CD14-positive monocyte (primary cell): ENCODE data around the gene WDFY3. TPM values are rescaled to one million over a fixed set of nuclear protein-coding genes. Genes with fewer than 3 reads are reported as not detected.

ENCODE experiments used
- DNase-seq, 3 donors: peaks; one replicate each; pipeline ENCODE4 v3.0.0-alpha.2; 2011 to 2022
- H2AFZ ChIP-seq: 2 replicates; pipeline ENCODE4 v1.6.0; 2012; ENCODE audit warnings: mild to moderate bottlenecking, low read depth, low read length, inconsistent platforms; ENCODE audit not compliant: insufficient read depth, poor library complexity, severe bottlenecking
- H3K27ac ChIP-seq, 2 donors: 1 replicate in 1 of 2; 2 replicates in 1 of 2; pipeline ENCODE4 v1.5.1; 2012 to 2013; ENCODE audit warnings: low read length in 2 of 2, control low read depth in 1 of 2, inconsistent platforms in 1 of 2, low read depth in 1 of 2, mild to moderate bottlenecking in 1 of 2
- H3K27me3 ChIP-seq, 2 donors: one replicate each; pipeline versions ENCODE4 v1.6.0 to v1.6.1; 2011 to 2013; ENCODE audit warnings: low read length in 2 of 2; ENCODE audit not compliant: control insufficient read depth in 2 of 2, insufficient read depth in 2 of 2
- H3K36me3 ChIP-seq, 2 donors: replicated peaks in 1 of 2; 1 replicate in 1 of 2; 2 replicates in 1 of 2; pipeline versions ENCODE4 v1.5.1 to v1.6.1; 2012 to 2013; ENCODE audit warnings: low read length in 2 of 2, control low read depth in 1 of 2, inconsistent platforms in 1 of 2, mild to moderate bottlenecking in 1 of 2; ENCODE audit not compliant: insufficient read depth in 2 of 2, control insufficient read depth in 1 of 2
- H3K4me1 ChIP-seq, 2 donors: 1 replicate in 1 of 2; 2 replicates in 1 of 2; pipeline versions ENCODE4 v1.5.1 to v1.6.1; 2012 to 2013; ENCODE audit warnings: low read length in 2 of 2, control low read depth in 1 of 2, inconsistent platforms in 1 of 2, mild to moderate bottlenecking in 1 of 2, moderate library complexity in 1 of 2; ENCODE audit not compliant: insufficient read depth in 2 of 2, control insufficient read depth in 1 of 2
- H3K4me2 ChIP-seq: replicated peaks from 2 replicates; pipeline ENCODE3; 2012; ENCODE audit warnings: low read length, moderate library complexity, mild to moderate bottlenecking; ENCODE audit not compliant: poor library complexity, severe bottlenecking; ENCODE audit errors: extremely low read depth
- H3K4me3 ChIP-seq, 3 experiments: fragments of 200-600 bp in 1 of 3; sonication (generic) in 1 of 3; replicated peaks in 1 of 3; 1 replicate in 2 of 3; 2 replicates in 1 of 3; pipeline ENCODE4 v1.5.1; 2011 to 2013; ENCODE audit warnings: low read length in 3 of 3, mild to moderate bottlenecking in 3 of 3, control low read depth in 2 of 3, low read depth in 2 of 3, inconsistent platforms in 1 of 3, moderate library complexity in 1 of 3
- H3K79me2 ChIP-seq: 2 replicates; pipeline ENCODE4 v1.6.0; 2012; ENCODE audit warnings: mild to moderate bottlenecking, control low read depth, inconsistent platforms, low read length, moderate library complexity; ENCODE audit not compliant: insufficient read depth
- H3K9ac ChIP-seq: 2 replicates; pipeline ENCODE4 v1.6.0; 2017; ENCODE audit warnings: low read length, mild to moderate bottlenecking; ENCODE audit not compliant: insufficient read depth, poor library complexity, severe bottlenecking
- H3K9me3 ChIP-seq, 2 donors: replicated peaks in 1 of 2; 1 replicate in 1 of 2; 2 replicates in 1 of 2; pipeline versions ENCODE4 v1.5.1 to v1.6.1; 2012 to 2013; ENCODE audit warnings: low read length in 2 of 2, control low read depth in 1 of 2; ENCODE audit not compliant: control insufficient read depth in 1 of 2, insufficient read depth in 1 of 2
- H4K20me1 ChIP-seq: 2 replicates; pipeline ENCODE4 v1.6.0; 2012; ENCODE audit warnings: mild to moderate bottlenecking, low read length, control low read depth, moderate library complexity; ENCODE audit not compliant: insufficient read depth
- H3K27ac Mint-ChIP-seq, 7 donors: one replicate each; pipeline ENCODE4 v1.8.0; 2020; ENCODE audit warnings: mild to moderate bottlenecking in 7 of 7, mixed read lengths in 7 of 7, moderate library complexity in 6 of 7, inconsistent platforms in 2 of 7
- H3K27me3 Mint-ChIP-seq, 3 donors: one replicate each; pipeline ENCODE4 v1.8.0; 2021 to 2022; ENCODE audit warnings: low read depth in 3 of 3, mild to moderate bottlenecking in 3 of 3, mixed read lengths in 3 of 3, moderate library complexity in 3 of 3, inconsistent platforms in 1 of 3
- H3K36me3 Mint-ChIP-seq, 2 donors: one replicate each; pipeline ENCODE4 v1.8.0; 2020; ENCODE audit warnings: mixed read lengths in 2 of 2, inconsistent platforms in 1 of 2, mild to moderate bottlenecking in 1 of 2
- H3K4me1 Mint-ChIP-seq: one replicate; pipeline ENCODE4 v1.8.0; 2020; ENCODE audit warnings: mild to moderate bottlenecking, mixed read lengths
- H3K4me3 Mint-ChIP-seq, 2 donors: one replicate each; pipeline ENCODE4 v1.8.0; 2020; ENCODE audit warnings: mild to moderate bottlenecking in 2 of 2, mixed read lengths in 2 of 2, moderate library complexity in 1 of 2
- H3K9me3 Mint-ChIP-seq, 7 donors: one replicate each; pipeline ENCODE4 v1.8.0; 2020 to 2022; ENCODE audit warnings: mixed read lengths in 7 of 7, mild to moderate bottlenecking in 6 of 7, moderate library complexity in 6 of 7, inconsistent platforms in 2 of 7
- CTCF ChIP-seq: fragments of 200-600 bp; IDR thresholded peaks from one replicate; pipeline ENCODE4 v1.8.0; 2022; ENCODE audit warnings: antibody characterized with exemption, mild to moderate bottlenecking
- WGBS: methylation state at CpG from one replicate; pipeline ENCODE4 v1.1.5; 2013; ENCODE audit warnings: missing lambda C conversion rate; ENCODE audit not compliant: insufficient coverage; 5-methylcytosine and 5-hydroxymethylcytosine counted together
- intact Hi-C, 2 donors: fragments of 100-400 bp; cut with micrococcal nuclease; formaldehyde crosslinking; loops; one replicate each; pipeline versions ENCODE4 v1.15.0 to v1.15.1; 2023
- polyA plus RNA-seq, 3 donors: library from polyadenylated mRNA; depleted of rRNA in 1 of 3; unstranded in 2 of 3; stranded (reverse) in 1 of 3; fragments of 300-500 nt in 2 of 3; fragments of >200 nt in 1 of 3; fragmentation: Illumina TruSeq in 2 of 3; gene quantifications; 1 replicate in 2 of 3; 2 replicates in 1 of 3; pipeline ENCODE4 v1.2.3, GENCODE V29; 2012 to 2021

Gene WDFY3
- polyA plus RNA-seq, 3 donors = 5.6 to 35.5 (median 5.9) TPM

GRCh38 chr4:84924434-84924833, 42.1 kb downstream of the WDFY3 start:
- no peak overlapping the region for H3K4me3 ChIP-seq
- WGBS = no CpG with 5 or more reads among the region's 1 CpG
- Mint-ChIP-seq H3K4me1 (peaks cover 27% of the 10 kb centered on the region), H3K4me3 (no peak overlapping the region), H3K9me3 (peaks cover 0 to 4% (median 2%) of the 10 kb centered on the region in 7 donors), H3K27me3 (no peaks in the 10 kb centered on the region), H3K36me3 (peaks cover 23 to 34% of the 10 kb centered on the region in 2 donors), H3K27ac (no peak overlapping the region)
- no peak overlapping the region for H2AFZ ChIP-seq
- no peak overlapping the region for H3K27ac ChIP-seq
- intact Hi-C loops = no loop called here
- no peak for DNase-seq
- peaks cover 44% of the 10 kb centered on the region for H3K79me2 ChIP-seq
- no peaks in the 10 kb centered on the region for H3K27me3 ChIP-seq
- H3K9me3 ChIP-seq = no peaks in the 10 kb centered on the region
- H3K36me3 ChIP-seq = peaks cover 13 to 41% of the 10 kb centered on the region in 2 donors
- no peak for TF ChIP-seq CTCF
- no peak overlapping the region for H3K9ac ChIP-seq
- H3K4me2 ChIP-seq = no peak overlapping the region
- peaks cover 96% of the 10 kb centered on the region for H4K20me1 ChIP-seq
- peaks cover 7 to 12% of the 10 kb centered on the region in 2 donors for H3K4me1 ChIP-seq

GRCh38 chr4:84920617-84921016, 45.9 kb downstream of the WDFY3 start:
- DNase-seq = peak in 2 of 3 donors; percentile 10 to 16
- Mint-ChIP-seq H3K4me1 (peaks cover 43% of the 10 kb centered on the region), H3K27ac (peak overlapping the region in 5 of 7 donors; percentile 42 to 77 (median 62)), H3K36me3 (peaks cover 12 to 27% of the 10 kb centered on the region in 2 donors), H3K9me3 (peaks cover 0 to 4% (median 2%) of the 10 kb centered on the region in 7 donors), H3K4me3 (no peak overlapping the region), H3K27me3 (no peaks in the 10 kb centered on the region)
- Histone ChIP-seq H3K9ac (no peak overlapping the region), H3K9me3 (no peaks in the 10 kb centered on the region), H2AFZ (no peak overlapping the region), H3K4me2 (no peak overlapping the region), H3K4me1 (peaks cover 9 to 20% of the 10 kb centered on the region in 2 donors), H3K36me3 (peaks cover 4 to 22% of the 10 kb centered on the region in 2 donors), H3K4me3 (no peak overlapping the region), H4K20me1 (peaks cover 96% of the 10 kb centered on the region), H3K79me2 (peaks cover 63% of the 10 kb centered on the region), H3K27me3 (no peaks in the 10 kb centered on the region), H3K27ac (peak overlapping the region in 1 of 2 donors; percentile 20)
- TF ChIP-seq CTCF = no peak
- intact Hi-C loops = no loop called here
- WGBS = 0% methylated on average over 1 of the region's 3 CpGs
